CD4-positive, alpha-beta T cell treated with Interleukin-6 at 100 ng/mL for 8 hours (primary cell): ENCODE results near the gene GLRA1.
"Not testable (repeated sequence)": the region's sequence is repeated elsewhere in the genome, so short reads cannot be mapped to it uniquely, and the experiment has no call there.

Experiments used
- DNase-seq: peaks from one replicate; pipeline ENCODE4 v3.0.0-alpha.2; 2020; ENCODE audit warnings: mixed read lengths, low spot score

Gene GLRA1

GRCh38 chr5:151913425-151913824, 11.2 kb downstream of the GLRA1 start:
- DNase-seq = no peak

GRCh38 chr5:151912360-151912759, 12.3 kb downstream of the GLRA1 start:
- no peak for DNase-seq

- no peak for DNase-seq
Measured at GRCh38 chr5:151911011-151911410, 13.6 kb downstream of the GLRA1 start.

- no peak for DNase-seq
Measured at GRCh38 chr5:151909628-151910027, 15.0 kb downstream of the GLRA1 start.

GRCh38 chr5:151906246-151906645, 18.4 kb downstream of the GLRA1 start:
- DNase-seq = no peak

- no peak for DNase-seq
Measured at GRCh38 chr5:151905557-151905961, 19.1 kb downstream of the GLRA1 start.

- DNase-seq = no peak
Measured at GRCh38 chr5:151904909-151905308, 19.7 kb downstream of the GLRA1 start.

GRCh38 chr5:151904127-151904526, 20.5 kb downstream of the GLRA1 start:
- DNase-seq = no peak

GRCh38 chr5:151903243-151903653, 21.4 kb downstream of the GLRA1 start:
- DNase-seq = no peak

GRCh38 chr5:151902215-151902614, 22.4 kb downstream of the GLRA1 start:
- DNase-seq = no peak

- no peak for DNase-seq
Measured at GRCh38 chr5:151901611-151902010, 23.0 kb downstream of the GLRA1 start.

GRCh38 chr5:151900891-151901290, 23.8 kb downstream of the GLRA1 start:
- no peak for DNase-seq

GRCh38 chr5:151899399-151899798, 25.3 kb downstream of the GLRA1 start:
- DNase-seq = no peak

- no peak for DNase-seq
Measured at GRCh38 chr5:151897896-151898295, 26.8 kb downstream of the GLRA1 start.

GRCh38 chr5:151897020-151897552, 27.6 kb downstream of the GLRA1 start:
- no peak for DNase-seq

GRCh38 chr5:151896031-151896691, 28.5 kb downstream of the GLRA1 start:
- no peak for DNase-seq

- no peak for DNase-seq
Measured at GRCh38 chr5:151895660-151896030, 29.0 kb downstream of the GLRA1 start.

GRCh38 chr5:151893485-151893884, 31.2 kb downstream of the GLRA1 start:
- not testable (repeated sequence) for DNase-seq

- DNase-seq = no peak
Measured at GRCh38 chr5:151892393-151892792, 32.3 kb downstream of the GLRA1 start.

GRCh38 chr5:151890299-151890698, 34.4 kb downstream of the GLRA1 start:
- no peak for DNase-seq

GRCh38 chr5:151889614-151890013, 35.0 kb downstream of the GLRA1 start:
- DNase-seq = no peak

- no peak for DNase-seq
Measured at GRCh38 chr5:151886546-151887275, 37.9 kb downstream of the GLRA1 start.

GRCh38 chr5:151885138-151885908, 39.3 kb downstream of the GLRA1 start:
- no peak for DNase-seq
